CD14-positive monocyte (primary cell): Measurements from ENCODE around the gene CEP19. TPM values are rescaled to one million over a fixed set of nuclear protein-coding genes. Genes with fewer than 3 reads are reported as not detected.

ENCODE experiments used
- DNase-seq, 3 donors: peaks; one replicate each; pipeline ENCODE4 v3.0.0-alpha.2; 2011 to 2022
- H2AFZ ChIP-seq: 2 replicates; pipeline ENCODE4 v1.6.0; 2012; ENCODE audit warnings: mild to moderate bottlenecking, low read depth, low read length, inconsistent platforms; ENCODE audit not compliant: insufficient read depth, poor library complexity, severe bottlenecking
- H3K27ac ChIP-seq, 2 donors: 1 replicate in 1 of 2; 2 replicates in 1 of 2; pipeline ENCODE4 v1.5.1; 2012 to 2013; ENCODE audit warnings: low read length in 2 of 2, control low read depth in 1 of 2, inconsistent platforms in 1 of 2, low read depth in 1 of 2, mild to moderate bottlenecking in 1 of 2
- H3K27me3 ChIP-seq, 2 donors: one replicate each; pipeline versions ENCODE4 v1.6.0 to v1.6.1; 2011 to 2013; ENCODE audit warnings: low read length in 2 of 2; ENCODE audit not compliant: control insufficient read depth in 2 of 2, insufficient read depth in 2 of 2
- H3K36me3 ChIP-seq, 2 donors: replicated peaks in 1 of 2; 1 replicate in 1 of 2; 2 replicates in 1 of 2; pipeline versions ENCODE4 v1.5.1 to v1.6.1; 2012 to 2013; ENCODE audit warnings: low read length in 2 of 2, control low read depth in 1 of 2, inconsistent platforms in 1 of 2, mild to moderate bottlenecking in 1 of 2; ENCODE audit not compliant: insufficient read depth in 2 of 2, control insufficient read depth in 1 of 2
- H3K4me1 ChIP-seq, 2 donors: 1 replicate in 1 of 2; 2 replicates in 1 of 2; pipeline versions ENCODE4 v1.5.1 to v1.6.1; 2012 to 2013; ENCODE audit warnings: low read length in 2 of 2, control low read depth in 1 of 2, inconsistent platforms in 1 of 2, mild to moderate bottlenecking in 1 of 2, moderate library complexity in 1 of 2; ENCODE audit not compliant: insufficient read depth in 2 of 2, control insufficient read depth in 1 of 2
- H3K4me2 ChIP-seq: replicated peaks from 2 replicates; pipeline ENCODE3; 2012; ENCODE audit warnings: low read length, moderate library complexity, mild to moderate bottlenecking; ENCODE audit not compliant: poor library complexity, severe bottlenecking; ENCODE audit errors: extremely low read depth
- H3K4me3 ChIP-seq, 3 experiments: fragments of 200-600 bp in 1 of 3; sonication (generic) in 1 of 3; replicated peaks in 1 of 3; 1 replicate in 2 of 3; 2 replicates in 1 of 3; pipeline ENCODE4 v1.5.1; 2011 to 2013; ENCODE audit warnings: low read length in 3 of 3, mild to moderate bottlenecking in 3 of 3, control low read depth in 2 of 3, low read depth in 2 of 3, inconsistent platforms in 1 of 3, moderate library complexity in 1 of 3
- H3K79me2 ChIP-seq: 2 replicates; pipeline ENCODE4 v1.6.0; 2012; ENCODE audit warnings: mild to moderate bottlenecking, control low read depth, inconsistent platforms, low read length, moderate library complexity; ENCODE audit not compliant: insufficient read depth
- H3K9ac ChIP-seq: 2 replicates; pipeline ENCODE4 v1.6.0; 2017; ENCODE audit warnings: low read length, mild to moderate bottlenecking; ENCODE audit not compliant: insufficient read depth, poor library complexity, severe bottlenecking
- H3K9me3 ChIP-seq, 2 donors: replicated peaks in 1 of 2; 1 replicate in 1 of 2; 2 replicates in 1 of 2; pipeline versions ENCODE4 v1.5.1 to v1.6.1; 2012 to 2013; ENCODE audit warnings: low read length in 2 of 2, control low read depth in 1 of 2; ENCODE audit not compliant: control insufficient read depth in 1 of 2, insufficient read depth in 1 of 2
- H4K20me1 ChIP-seq: 2 replicates; pipeline ENCODE4 v1.6.0; 2012; ENCODE audit warnings: mild to moderate bottlenecking, low read length, control low read depth, moderate library complexity; ENCODE audit not compliant: insufficient read depth
- H3K27ac Mint-ChIP-seq, 7 donors: one replicate each; pipeline ENCODE4 v1.8.0; 2020; ENCODE audit warnings: mild to moderate bottlenecking in 7 of 7, mixed read lengths in 7 of 7, moderate library complexity in 6 of 7, inconsistent platforms in 2 of 7
- H3K27me3 Mint-ChIP-seq, 3 donors: one replicate each; pipeline ENCODE4 v1.8.0; 2021 to 2022; ENCODE audit warnings: low read depth in 3 of 3, mild to moderate bottlenecking in 3 of 3, mixed read lengths in 3 of 3, moderate library complexity in 3 of 3, inconsistent platforms in 1 of 3
- H3K36me3 Mint-ChIP-seq, 2 donors: one replicate each; pipeline ENCODE4 v1.8.0; 2020; ENCODE audit warnings: mixed read lengths in 2 of 2, inconsistent platforms in 1 of 2, mild to moderate bottlenecking in 1 of 2
- H3K4me1 Mint-ChIP-seq: one replicate; pipeline ENCODE4 v1.8.0; 2020; ENCODE audit warnings: mild to moderate bottlenecking, mixed read lengths
- H3K4me3 Mint-ChIP-seq, 2 donors: one replicate each; pipeline ENCODE4 v1.8.0; 2020; ENCODE audit warnings: mild to moderate bottlenecking in 2 of 2, mixed read lengths in 2 of 2, moderate library complexity in 1 of 2
- H3K9me3 Mint-ChIP-seq, 7 donors: one replicate each; pipeline ENCODE4 v1.8.0; 2020 to 2022; ENCODE audit warnings: mixed read lengths in 7 of 7, mild to moderate bottlenecking in 6 of 7, moderate library complexity in 6 of 7, inconsistent platforms in 2 of 7
- WGBS: methylation state at CpG from one replicate; pipeline ENCODE4 v1.1.5; 2013; ENCODE audit warnings: missing lambda C conversion rate; ENCODE audit not compliant: insufficient coverage; 5-methylcytosine and 5-hydroxymethylcytosine counted together
- intact Hi-C, 2 donors: fragments of 100-400 bp; cut with micrococcal nuclease; formaldehyde crosslinking; loops; one replicate each; pipeline versions ENCODE4 v1.15.0 to v1.15.1; 2023
- polyA plus RNA-seq, 3 donors: library from polyadenylated mRNA; depleted of rRNA in 1 of 3; unstranded in 2 of 3; stranded (reverse) in 1 of 3; fragments of 300-500 nt in 2 of 3; fragments of >200 nt in 1 of 3; fragmentation: Illumina TruSeq in 2 of 3; gene quantifications; 1 replicate in 2 of 3; 2 replicates in 1 of 3; pipeline ENCODE4 v1.2.3, GENCODE V29; 2012 to 2021
- TF ChIP-seq, protein P1 (sequence below): fragments of 200-600 bp; IDR thresholded peaks from one replicate; pipeline ENCODE4 v1.8.0; 2022; ENCODE audit warnings: antibody characterized with exemption, mild to moderate bottlenecking

CEP19 gene
- polyA plus RNA-seq, 3 donors = 1.7 to 3.2 (median 2.7) TPM

DNA sequence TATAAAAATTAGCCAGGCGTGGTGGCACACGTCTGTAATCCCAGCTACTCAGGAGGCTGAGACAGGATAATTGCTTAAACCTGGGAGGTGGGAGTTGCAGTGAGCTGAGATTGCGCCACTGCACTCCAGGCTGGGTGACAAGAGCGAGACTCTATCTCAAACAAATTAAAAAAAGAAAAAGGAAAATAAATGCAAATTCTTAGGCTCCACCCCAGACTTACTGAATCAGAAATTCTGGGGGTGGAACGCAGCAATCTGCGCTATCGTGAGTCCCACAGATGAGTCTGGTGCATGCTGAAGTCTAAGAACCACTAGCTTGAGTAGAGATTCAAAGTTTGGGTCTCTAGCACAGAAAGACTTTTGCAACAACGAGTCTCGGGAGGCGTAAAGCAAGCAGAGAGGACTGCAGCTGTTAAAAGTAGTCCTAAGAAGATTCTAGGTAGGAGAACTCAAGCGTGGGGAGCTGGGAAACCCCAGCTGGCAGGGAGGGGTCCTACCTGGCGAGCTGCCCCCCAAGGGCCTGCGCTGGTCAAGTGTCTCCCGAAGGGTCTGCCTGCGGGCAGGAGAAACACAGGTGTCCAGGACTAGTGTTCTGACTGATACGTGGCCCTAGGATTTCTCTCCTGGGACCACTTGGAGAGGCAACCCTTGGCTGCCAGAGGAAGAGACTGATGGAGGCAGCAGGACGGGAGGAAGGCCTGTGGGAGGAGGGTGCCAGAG, 21.9 kb downstream of the CEP19 start:
- intact Hi-C loops = loop anchor here in 1 of 2 donors (5.0 to 10.0 kb wide), 5 partner anchors 48 to 435 kb away; no protein-coding TSS in a partner anchor
- no peaks in the 10 kb centered on the region for H3K36me3 ChIP-seq
- WGBS = 25% methylated on average over 9 of the region's 17 CpGs
- H3K9me3 Mint-ChIP-seq = peaks cover 0 to 4% (median 0%) of the 10 kb centered on the region in 7 donors
- no peaks in the 10 kb centered on the region for H3K9me3 ChIP-seq
- H4K20me1 ChIP-seq = no peaks in the 10 kb centered on the region
- no peaks in the 10 kb centered on the region for H3K27me3 Mint-ChIP-seq
- H3K79me2 ChIP-seq = peaks cover 81% of the 10 kb centered on the region
- peak overlapping the region; percentile 73 to 89 (median 80) for H3K4me3 ChIP-seq
- peak overlapping the region; percentile 92 for H3K4me3 Mint-ChIP-seq
- peaks cover 89 to 90% of the 10 kb centered on the region in 2 donors for H3K4me1 ChIP-seq
- peak in 2 of 3 donors; percentile 20 to 21 for DNase-seq
- peak overlapping the region; percentile 6 for H2AFZ ChIP-seq
- peak overlapping the region; percentile 89 to 98 for H3K27ac ChIP-seq
- no peaks in the 10 kb centered on the region for H3K27me3 ChIP-seq
- H3K27ac Mint-ChIP-seq = peak overlapping the region; percentile 94 to 100 (median 97)
- H3K4me1 Mint-ChIP-seq = peaks cover 78% of the 10 kb centered on the region
- peak overlapping the region; percentile 89 for H3K4me2 ChIP-seq
- peaks cover 2 to 31% of the 10 kb centered on the region in 2 donors for H3K36me3 Mint-ChIP-seq
- H3K9ac ChIP-seq = peak overlapping the region; percentile 72
- TF ChIP-seq, protein P1, sequence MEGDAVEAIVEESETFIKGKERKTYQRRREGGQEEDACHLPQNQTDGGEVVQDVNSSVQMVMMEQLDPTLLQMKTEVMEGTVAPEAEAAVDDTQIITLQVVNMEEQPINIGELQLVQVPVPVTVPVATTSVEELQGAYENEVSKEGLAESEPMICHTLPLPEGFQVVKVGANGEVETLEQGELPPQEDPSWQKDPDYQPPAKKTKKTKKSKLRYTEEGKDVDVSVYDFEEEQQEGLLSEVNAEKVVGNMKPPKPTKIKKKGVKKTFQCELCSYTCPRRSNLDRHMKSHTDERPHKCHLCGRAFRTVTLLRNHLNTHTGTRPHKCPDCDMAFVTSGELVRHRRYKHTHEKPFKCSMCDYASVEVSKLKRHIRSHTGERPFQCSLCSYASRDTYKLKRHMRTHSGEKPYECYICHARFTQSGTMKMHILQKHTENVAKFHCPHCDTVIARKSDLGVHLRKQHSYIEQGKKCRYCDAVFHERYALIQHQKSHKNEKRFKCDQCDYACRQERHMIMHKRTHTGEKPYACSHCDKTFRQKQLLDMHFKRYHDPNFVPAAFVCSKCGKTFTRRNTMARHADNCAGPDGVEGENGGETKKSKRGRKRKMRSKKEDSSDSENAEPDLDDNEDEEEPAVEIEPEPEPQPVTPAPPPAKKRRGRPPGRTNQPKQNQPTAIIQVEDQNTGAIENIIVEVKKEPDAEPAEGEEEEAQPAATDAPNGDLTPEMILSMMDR = no peak

DNA sequence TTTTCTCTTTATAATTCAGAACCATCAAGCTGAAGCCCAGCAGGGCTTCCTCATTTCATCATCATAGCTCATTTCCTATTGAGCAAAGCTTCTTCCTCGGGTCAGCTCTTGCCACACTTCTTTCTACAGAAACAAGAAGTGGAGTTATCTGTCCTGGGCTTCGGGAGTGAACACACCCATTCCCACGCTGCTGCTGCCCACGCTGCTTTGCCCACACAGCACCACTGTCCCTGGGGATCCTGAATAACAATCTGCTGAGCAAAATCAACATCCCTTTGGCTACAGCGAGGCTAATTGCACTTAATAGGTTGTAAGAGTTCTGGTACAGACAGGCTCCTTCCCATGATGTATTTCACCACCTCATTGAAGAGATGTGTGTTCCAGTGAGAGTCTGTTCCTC, 23.7 kb downstream of the CEP19 start:
- H4K20me1 ChIP-seq = no peaks in the 10 kb centered on the region
- Mint-ChIP-seq H3K4me1 (peaks cover 81% of the 10 kb centered on the region), H3K36me3 (peaks cover 2 to 27% of the 10 kb centered on the region in 2 donors), H3K27me3 (no peaks in the 10 kb centered on the region), H3K9me3 (peaks cover 0 to 4% (median 0%) of the 10 kb centered on the region in 7 donors), H3K4me3 (peak overlapping the region; percentile 58 to 84), H3K27ac (peak overlapping the region; percentile 94 to 100 (median 97))
- intact Hi-C loops = loop anchor here in 1 of 2 donors (5.0 kb wide), 3 partner anchors 46 to 81 kb away; no protein-coding TSS in a partner anchor
- peak; percentile 93 to 97 (median 94) for DNase-seq
- H3K79me2 ChIP-seq = peaks cover 79% of the 10 kb centered on the region
- no peaks in the 10 kb centered on the region for H3K36me3 ChIP-seq
- H3K9me3 ChIP-seq = no peaks in the 10 kb centered on the region
- H3K27ac ChIP-seq = peak overlapping the region; percentile 89 to 98
- TF ChIP-seq, protein P1 = no peak
- peak overlapping the region; percentile 73 for H3K4me2 ChIP-seq
- peak overlapping the region; percentile 30 for H3K9ac ChIP-seq
- no peak overlapping the region for H2AFZ ChIP-seq
- H3K27me3 ChIP-seq = no peaks in the 10 kb centered on the region
- H3K4me3 ChIP-seq = peak overlapping the region in 1 of 3 experiments; percentile 89
- 0% methylated on average over 1 of the region's 5 CpGs for whole genome bisulfite sequencing
- peaks cover 87 to 93% of the 10 kb centered on the region in 2 donors for H3K4me1 ChIP-seq
